Stimulated activated CD4-positive, alpha-beta T cell treated with anti-CD3 and anti-CD28 coated beads, Interleukin-15, amount 100 ng/mL, for 1 hour (primary cell): Measurements from ENCODE around the gene KRT4.

ENCODE experiments used
- DNase-seq, 2 donors: peaks; one replicate each; pipeline ENCODE4 v3.0.0-alpha.2; 2020; ENCODE audit warnings: low read depth in 1 of 2, low spot score in 1 of 2

Gene KRT4

GRCh38 chr12:52794479-52795331 is 19.2 kb downstream of the KRT4 start:
- DNase-seq: no peak

- no peak for DNase-seq
Observed at GRCh38 chr12:52792185-52793029, 21.5 kb downstream of the KRT4 start.

- DNase-seq: no peak
Observed at GRCh38 chr12:52791271-52792184, 22.4 kb downstream of the KRT4 start.

GRCh38 chr12:52790427-52791270 is 23.3 kb downstream of the KRT4 start:
- DNase-seq: no peak

- no peak for DNase-seq
Observed at GRCh38 chr12:52789637-52790426, 24.1 kb downstream of the KRT4 start.

GRCh38 chr12:52788876-52789636 is 24.9 kb downstream of the KRT4 start:
- DNase-seq: no peak

GRCh38 chr12:52788192-52788875 is 25.6 kb downstream of the KRT4 start:
- DNase-seq: no peak

GRCh38 chr12:52787324-52788191 is 26.4 kb downstream of the KRT4 start:
- no peak for DNase-seq

- DNase-seq: no peak
Observed at GRCh38 chr12:52784909-52785308, 29.0 kb downstream of the KRT4 start.

GRCh38 chr12:52783563-52784316 is 30.2 kb downstream of the KRT4 start:
- no peak for DNase-seq

- DNase-seq: no peak
Observed at GRCh38 chr12:52782502-52782901, 31.4 kb downstream of the KRT4 start.

GRCh38 chr12:52781399-52782082 is 32.4 kb downstream of the KRT4 start:
- no peak for DNase-seq

GRCh38 chr12:52779914-52780313 is 34.0 kb downstream of the KRT4 start:
- DNase-seq: no peak

- no peak for DNase-seq
Observed at GRCh38 chr12:52778833-52779232, 35.1 kb downstream of the KRT4 start.

- DNase-seq: no peak
Observed at GRCh38 chr12:52777566-52777965, 36.4 kb downstream of the KRT4 start.

- DNase-seq: no peak
Observed at GRCh38 chr12:52776913-52777395, 37.0 kb downstream of the KRT4 start, which contains the start of gene KRT76. TSS of gene KRT76 (minus strand) at chr12:52777345. CDS start at chr12:52777291, 54 bp downstream.
